CD4-positive, alpha-beta T cell (primary cell): ENCODE results near the gene DNAH1. TPM values are rescaled to one million over a fixed set of nuclear protein-coding genes. Genes with fewer than 3 reads are reported as not detected.

Source experiments
- ATAC-seq: fragments of 200-7000 bp; cut with Tn5 transposase; one replicate; pipeline ENCODE4 v1.10.0; 2022; ENCODE audit warnings: mild to moderate bottlenecking; ENCODE audit not compliant: poor library complexity
- CTCF ChIA-PET: fragments of 350-600 bp; sonication (Branson Sonifier 250); formaldehyde crosslinking; loops from one replicate; lab custom pipeline; 2021; ENCODE audit warnings: antibody characterized with exemption, inconsistent platforms; lab: Charles Lee
- POLR2A ChIA-PET: fragments of 350-600 bp; sonication (Branson Sonifier 250); formaldehyde crosslinking; loops from one replicate; lab custom pipeline; 2021; ENCODE audit warnings: antibody characterized with exemption, inconsistent platforms; lab: Charles Lee
- DNase-seq, 14 experiments: peaks; one replicate each; pipeline ENCODE4 v3.0.0-alpha.2; 2013 to 2020; ENCODE audit warnings: mixed read lengths in 2 of 14
- H3K27ac ChIP-seq, 2 donors: one replicate each; pipeline versions ENCODE4 v1.5.1 to v1.7.0; 2013; ENCODE audit warnings: low read length in 2 of 2, low read depth in 1 of 2, mild to moderate bottlenecking in 1 of 2
- H3K27me3 ChIP-seq, 2 experiments: 1 replicate in 1 of 2; 2 replicates in 1 of 2; pipeline versions ENCODE4 v1.6.1 to v1.7.0; 2013; ENCODE audit warnings: low read length in 2 of 2, control low read depth in 1 of 2, mild to moderate bottlenecking in 1 of 2, moderate library complexity in 1 of 2; ENCODE audit not compliant: insufficient read depth in 2 of 2, control insufficient read depth in 1 of 2
- H3K36me3 ChIP-seq: one replicate; pipeline ENCODE4 v1.6.1; 2013; ENCODE audit warnings: low read length, control low read depth; ENCODE audit not compliant: insufficient read depth
- H3K4me1 ChIP-seq: one replicate; pipeline ENCODE4 v1.6.1; 2013; ENCODE audit warnings: low read length, control low read depth; ENCODE audit not compliant: insufficient read depth
- H3K4me3 ChIP-seq: one replicate; pipeline ENCODE4 v1.5.1; 2013; ENCODE audit warnings: mild to moderate bottlenecking, low read length, moderate library complexity
- H3K9me3 ChIP-seq, 2 experiments: 1 replicate in 1 of 2; 2 replicates in 1 of 2; pipeline versions ENCODE4 v1.6.1 to v1.7.0; 2013; ENCODE audit warnings: low read length in 2 of 2, mild to moderate bottlenecking in 2 of 2, control low read depth in 1 of 2, moderate library complexity in 1 of 2; ENCODE audit not compliant: control insufficient read depth in 1 of 2, insufficient read depth in 1 of 2
- H3K27ac Mint-ChIP-seq: one replicate; pipeline ENCODE4 v1.8.0; 2020; ENCODE audit warnings: mixed read lengths
- H3K27me3 Mint-ChIP-seq: one replicate; pipeline ENCODE4 v1.8.0; 2021; ENCODE audit warnings: mixed read lengths
- H3K36me3 Mint-ChIP-seq: one replicate; pipeline ENCODE4 v1.8.0; 2021; ENCODE audit warnings: low read depth, mixed read lengths
- H3K4me1 Mint-ChIP-seq: one replicate; pipeline ENCODE4 v1.8.0; 2021; ENCODE audit warnings: low read depth, mixed read lengths
- H3K4me3 Mint-ChIP-seq: one replicate; pipeline ENCODE4 v1.8.0; 2020; ENCODE audit warnings: mild to moderate bottlenecking, mixed read lengths
- H3K9me3 Mint-ChIP-seq: one replicate; pipeline ENCODE4 v1.8.0; 2020; ENCODE audit warnings: mixed read lengths
- intact Hi-C, 2 experiments: fragments of 100-400 bp; cut with DNase I in 1 of 2; cut with micrococcal nuclease in 1 of 2; formaldehyde crosslinking; loops; one replicate each; pipeline versions ENCODE4 v1.15.1 to v1.9.0; 2023 to 2025; cut with DNase I, micrococcal nuclease
- total RNA-seq, 174 experiments: library from RNA in 2 of 174; stranded (reverse) in 2 of 174; gene quantifications; one replicate each; pipeline ENCODE4 v1.2.3 and lab custom pipeline; 2021 to 2026
- TF ChIP-seq, protein P1 (sequence below): fragments of 200-600 bp; IDR thresholded peaks from one replicate; pipeline ENCODE4 v1.8.0; 2022; ENCODE audit warnings: antibody characterized with exemption, mild to moderate bottlenecking

Gene DNAH1
- total RNA-seq, 2 experiments from 2014 or later: 49.7 to 50.7 TPM

DNA sequence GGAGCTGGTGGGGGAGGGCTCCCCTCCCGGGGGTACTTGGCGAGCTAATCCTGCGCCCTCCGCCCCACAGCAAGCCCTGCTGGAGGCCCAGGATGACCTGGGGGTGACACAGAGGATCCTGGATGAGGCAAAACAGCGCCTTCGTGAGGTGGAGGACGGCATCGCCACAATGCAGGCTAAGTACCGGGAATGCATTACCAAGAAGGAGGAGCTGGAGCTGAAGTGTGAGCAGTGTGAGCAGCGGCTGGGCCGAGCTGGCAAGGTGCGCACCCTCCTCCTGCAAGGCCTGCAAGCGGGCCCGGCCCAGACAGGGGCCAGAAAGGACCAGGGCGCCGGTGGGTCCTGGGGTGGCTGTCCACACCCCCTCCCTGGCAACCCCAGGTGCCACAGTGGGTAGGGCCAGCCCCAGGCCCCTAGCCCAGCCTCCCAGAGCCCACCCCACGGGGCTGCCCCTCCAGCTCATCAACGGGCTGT lies 72.3 kb downstream of the DNAH1 start:
- ChIA-PET POLR2A (no interaction called here), CTCF (no interaction called here)
- Histone ChIP-seq H3K9me3 (no peaks in the 10 kb centered on the region), H3K4me1 (no peaks in the 10 kb centered on the region), H3K36me3 (peaks cover 60% of the 10 kb centered on the region), H3K27me3 (no peaks in the 10 kb centered on the region), H3K27ac (no peak overlapping the region), H3K4me3 (no peak overlapping the region)
- TF ChIP-seq, protein P1, sequence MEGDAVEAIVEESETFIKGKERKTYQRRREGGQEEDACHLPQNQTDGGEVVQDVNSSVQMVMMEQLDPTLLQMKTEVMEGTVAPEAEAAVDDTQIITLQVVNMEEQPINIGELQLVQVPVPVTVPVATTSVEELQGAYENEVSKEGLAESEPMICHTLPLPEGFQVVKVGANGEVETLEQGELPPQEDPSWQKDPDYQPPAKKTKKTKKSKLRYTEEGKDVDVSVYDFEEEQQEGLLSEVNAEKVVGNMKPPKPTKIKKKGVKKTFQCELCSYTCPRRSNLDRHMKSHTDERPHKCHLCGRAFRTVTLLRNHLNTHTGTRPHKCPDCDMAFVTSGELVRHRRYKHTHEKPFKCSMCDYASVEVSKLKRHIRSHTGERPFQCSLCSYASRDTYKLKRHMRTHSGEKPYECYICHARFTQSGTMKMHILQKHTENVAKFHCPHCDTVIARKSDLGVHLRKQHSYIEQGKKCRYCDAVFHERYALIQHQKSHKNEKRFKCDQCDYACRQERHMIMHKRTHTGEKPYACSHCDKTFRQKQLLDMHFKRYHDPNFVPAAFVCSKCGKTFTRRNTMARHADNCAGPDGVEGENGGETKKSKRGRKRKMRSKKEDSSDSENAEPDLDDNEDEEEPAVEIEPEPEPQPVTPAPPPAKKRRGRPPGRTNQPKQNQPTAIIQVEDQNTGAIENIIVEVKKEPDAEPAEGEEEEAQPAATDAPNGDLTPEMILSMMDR: no peak
- Mint-ChIP-seq H3K4me3 (no peak overlapping the region), H3K36me3 (peaks cover 30% of the 10 kb centered on the region), H3K4me1 (no peaks in the 10 kb centered on the region), H3K27ac (no peak overlapping the region), H3K27me3 (no peaks in the 10 kb centered on the region), H3K9me3 (no peaks in the 10 kb centered on the region)
- intact Hi-C loops: no loop called here
- no peak for DNase-seq
- no peak for ATAC-seq

DNA sequence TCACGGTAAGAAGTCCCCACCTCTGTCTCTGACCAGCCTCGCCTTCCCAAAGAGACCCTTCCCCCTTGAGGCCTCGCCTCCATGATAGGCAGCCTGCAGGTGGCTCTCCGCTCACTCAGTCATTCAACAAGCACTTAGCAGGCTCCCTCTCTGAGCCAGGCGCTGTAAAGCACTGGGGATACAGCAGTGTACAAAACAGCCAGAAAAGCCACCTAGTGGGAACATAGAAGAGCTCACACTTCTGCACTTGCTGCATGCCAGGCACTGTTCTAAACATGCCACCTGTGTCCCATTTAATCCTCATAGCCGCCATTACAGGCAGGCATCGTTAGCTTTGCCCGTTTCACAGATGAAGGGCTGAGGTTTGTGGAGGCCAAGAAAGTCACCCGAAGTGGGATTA lies 72.8 kb downstream of the DNAH1 start:
- Mint-ChIP-seq H3K4me3 (no peak overlapping the region), H3K9me3 (no peaks in the 10 kb centered on the region), H3K27ac (no peak overlapping the region), H3K4me1 (no peaks in the 10 kb centered on the region), H3K36me3 (peaks cover 32% of the 10 kb centered on the region), H3K27me3 (no peaks in the 10 kb centered on the region)
- H3K27me3 ChIP-seq: no peaks in the 10 kb centered on the region
- no peaks in the 10 kb centered on the region for H3K4me1 ChIP-seq
- intact Hi-C loops: no loop called here
- ChIA-PET POLR2A (no interaction called here), CTCF (no interaction called here)
- TF ChIP-seq, protein P1: no peak
- H3K9me3 ChIP-seq: no peaks in the 10 kb centered on the region
- ATAC-seq: no peak
- H3K36me3 ChIP-seq: peaks cover 65% of the 10 kb centered on the region
- no peak overlapping the region for H3K4me3 ChIP-seq
- H3K27ac ChIP-seq: no peak overlapping the region
- no peak for DNase-seq

DNA sequence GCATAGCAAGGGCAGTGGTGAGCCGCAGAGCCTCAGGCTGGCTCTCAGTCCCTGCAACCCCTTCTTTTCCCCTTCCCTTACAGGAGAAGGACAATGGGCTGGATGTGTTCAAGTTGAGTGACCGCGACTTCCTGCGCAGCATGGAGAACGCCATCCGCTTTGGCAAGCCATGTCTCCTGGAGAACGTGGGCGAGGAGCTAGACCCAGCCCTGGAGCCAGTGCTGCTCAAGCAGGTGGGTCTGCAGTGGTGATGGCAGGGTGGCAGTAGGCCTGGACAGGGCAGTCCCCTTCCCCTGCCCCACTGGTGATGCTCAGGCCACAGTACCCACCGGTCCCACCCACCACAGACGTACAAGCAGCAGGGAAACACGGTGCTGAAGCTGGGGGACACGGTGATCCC lies 75.0 kb downstream of the DNAH1 start:
- H3K27me3 ChIP-seq: no peaks in the 10 kb centered on the region
- H3K4me1 ChIP-seq: no peaks in the 10 kb centered on the region
- Mint-ChIP-seq H3K9me3 (no peaks in the 10 kb centered on the region), H3K27me3 (no peaks in the 10 kb centered on the region), H3K27ac (no peak overlapping the region), H3K4me3 (no peak overlapping the region), H3K4me1 (no peaks in the 10 kb centered on the region), H3K36me3 (peaks cover 43% of the 10 kb centered on the region)
- H3K9me3 ChIP-seq: no peaks in the 10 kb centered on the region
- peaks cover 57% of the 10 kb centered on the region for H3K36me3 ChIP-seq
- no peak overlapping the region for H3K27ac ChIP-seq
- no peak for ATAC-seq
- intact Hi-C loops: no loop called here
- DNase-seq: no peak
- TF ChIP-seq, protein P1: no peak
- CTCF ChIA-PET: no interaction called here
- POLR2A ChIA-PET: no interaction called here
- H3K4me3 ChIP-seq: no peak overlapping the region
